Tibial nerve (tissue), 4 donors: ENCODE measurements around the gene RBM33.

ENCODE experiments used
- EP300 ChIP-seq, 2 donors: sonication (generic); formaldehyde crosslinking; IDR thresholded peaks; one replicate each; pipeline ENCODE4 v1.6.1; 2017; ENCODE audit warnings: antibody characterized with exemption in 2 of 2, mild to moderate bottlenecking in 1 of 2
- TF ChIP-seq, protein P1 (sequence below), 5 experiments: fragments of 200-600 bp in 3 of 5; fragments of 450-650 bp in 2 of 5; sonication (generic) in 3 of 5; IDR thresholded peaks; one replicate each; pipeline ENCODE4 v1.5.1; 2016 to 2019; ENCODE audit warnings: antibody characterized with exemption in 5 of 5, mild to moderate bottlenecking in 3 of 5, moderate library complexity in 2 of 5

GRCh38 chr7:155792999-155793560 lies 148.6 kb downstream of the RBM33 start:
- TF ChIP-seq, protein P1, sequence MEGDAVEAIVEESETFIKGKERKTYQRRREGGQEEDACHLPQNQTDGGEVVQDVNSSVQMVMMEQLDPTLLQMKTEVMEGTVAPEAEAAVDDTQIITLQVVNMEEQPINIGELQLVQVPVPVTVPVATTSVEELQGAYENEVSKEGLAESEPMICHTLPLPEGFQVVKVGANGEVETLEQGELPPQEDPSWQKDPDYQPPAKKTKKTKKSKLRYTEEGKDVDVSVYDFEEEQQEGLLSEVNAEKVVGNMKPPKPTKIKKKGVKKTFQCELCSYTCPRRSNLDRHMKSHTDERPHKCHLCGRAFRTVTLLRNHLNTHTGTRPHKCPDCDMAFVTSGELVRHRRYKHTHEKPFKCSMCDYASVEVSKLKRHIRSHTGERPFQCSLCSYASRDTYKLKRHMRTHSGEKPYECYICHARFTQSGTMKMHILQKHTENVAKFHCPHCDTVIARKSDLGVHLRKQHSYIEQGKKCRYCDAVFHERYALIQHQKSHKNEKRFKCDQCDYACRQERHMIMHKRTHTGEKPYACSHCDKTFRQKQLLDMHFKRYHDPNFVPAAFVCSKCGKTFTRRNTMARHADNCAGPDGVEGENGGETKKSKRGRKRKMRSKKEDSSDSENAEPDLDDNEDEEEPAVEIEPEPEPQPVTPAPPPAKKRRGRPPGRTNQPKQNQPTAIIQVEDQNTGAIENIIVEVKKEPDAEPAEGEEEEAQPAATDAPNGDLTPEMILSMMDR (IDR thresholded peaks at IDR 0.05), result no peak
- TF ChIP-seq EP300 (IDR thresholded peaks at IDR 0.05), result no peak
